Esophagus muscularis mucosa (tissue), 4 donors: ENCODE data around the gene EARS2. TPM values are rescaled to one million over a fixed set of nuclear protein-coding genes. Genes with fewer than 3 reads are reported as not detected.
A peak's percentile ranks its signal among the peaks of the same experiment; 100 is the strongest.
"Not testable (repeated sequence)": the region's sequence is repeated elsewhere in the genome, so short reads cannot be mapped to it uniquely, and the experiment has no call there.

Source experiments
- DNase-seq: peaks from one replicate; pipeline ENCODE4 v3.0.0-alpha.2; 2017; ENCODE audit errors: extremely low spot score
- H3K27ac ChIP-seq, 4 donors: fragments of 200-600 bp; sonication (generic); replicated peaks in 1 of 4; 1 replicate in 3 of 4; 2 replicates in 1 of 4; pipeline ENCODE4 v1.5.1; 2016 to 2019; ENCODE audit warnings: mild to moderate bottlenecking in 1 of 4
- H3K27me3 ChIP-seq, 4 donors: fragments of 200-600 bp; sonication (generic); one replicate each; pipeline versions ENCODE4 v1.5.1 to v1.6.0; 2016 to 2019
- H3K36me3 ChIP-seq, 4 donors: fragments of 200-600 bp; sonication (generic); one replicate each; pipeline ENCODE4 v1.5.1; 2016 to 2019
- H3K4me1 ChIP-seq, 4 donors: fragments of 200-600 bp; sonication (generic); one replicate each; pipeline ENCODE4 v1.5.1; 2016 to 2019
- H3K4me3 ChIP-seq, 4 donors: fragments of 200-600 bp; sonication (generic); 1 replicate in 2 of 4; 2 replicates in 2 of 4; pipeline ENCODE4 v1.5.1; 2016 to 2019; ENCODE audit warnings: mild to moderate bottlenecking in 4 of 4, moderate library complexity in 1 of 4
- H3K9me3 ChIP-seq, 4 donors: fragments of 200-600 bp; sonication (generic); 1 replicate in 3 of 4; 2 replicates in 1 of 4; pipeline ENCODE4 v1.5.1; 2016 to 2019
- CTCF ChIP-seq, 3 experiments: fragments of 200-600 bp in 2 of 3; fragments of 450-650 bp in 1 of 3; sonication (generic) in 2 of 3; IDR thresholded peaks; one replicate each; pipeline ENCODE4 v1.5.1; 2017 to 2019; ENCODE audit warnings: antibody characterized with exemption in 3 of 3, mild to moderate bottlenecking in 2 of 3, moderate library complexity in 1 of 3
- EP300 ChIP-seq: sonication (generic); formaldehyde crosslinking; IDR thresholded peaks from one replicate; pipeline ENCODE4 v1.6.1; 2017; ENCODE audit warnings: antibody characterized with exemption
- POLR2A ChIP-seq: fragments of 450-650 bp; IDR thresholded peaks from one replicate; pipeline ENCODE4 v1.6.1; 2017; ENCODE audit warnings: antibody characterized with exemption, moderate library complexity, mild to moderate bottlenecking, low read depth
- POLR2AphosphoS5 ChIP-seq, 2 donors: sonication (generic); formaldehyde crosslinking; IDR thresholded peaks; one replicate each; pipeline ENCODE4 v1.6.1; 2017; ENCODE audit warnings: antibody characterized with exemption in 2 of 2
- WGBS: methylation state at CpG from one replicate; pipeline ENCODE4 v1.1.5; 2018; 5-methylcytosine and 5-hydroxymethylcytosine counted together
- intact Hi-C: fragments of 100-400 bp; cut with DNase I; formaldehyde crosslinking; loops from one replicate; pipeline ENCODE4 v1.15.1; 2023
- total RNA-seq, 4 donors: library from RNA; depleted of rRNA; stranded (reverse); fragments of >200 nt; gene quantifications; one replicate each; pipeline versions ENCODE4 v1.1.0 to v1.2.1, GENCODE V29; 2016

EARS2 gene
- total RNA-seq, 4 donors from 2014 or later: 14.2 to 24.4 (median 18.2) TPM

- 25% methylated on average over 26 of the region's 34 CpGs for WGBS
- intact Hi-C loops: loop anchor here (5.0 kb wide), 1 partner anchor 38 kb away; the partner anchor contains the start of genes EARS2 and UBFD1
- TF ChIP-seq POLR2A: no peak
- no peak for TF ChIP-seq EP300
- TF ChIP-seq POLR2AphosphoS5 (IDR thresholded peaks at IDR 0.05): no peak
- Histone ChIP-seq H3K36me3 (peaks cover 0 to 38% (median 34%) of the 10 kb centered on the region in 4 donors), H3K27ac (peak overlapping the region; percentile 82 to 89 (median 88)), H3K4me1 (peaks cover 24 to 33% (median 30%) of the 10 kb centered on the region in 4 donors), H3K27me3 (no peaks in the 10 kb centered on the region), H3K4me3 (peak overlapping the region; percentile 75 to 99 (median 88)), H3K9me3 (no peaks in the 10 kb centered on the region)
- no peak for DNase-seq
Observed at GRCh38 chr16:23595246-23595950, 38.2 kb upstream of the EARS2 start.

- 97% methylated on average over 12 of the region's 12 CpGs for WGBS
- Histone ChIP-seq H3K4me1 (peaks cover 24 to 33% (median 30%) of the 10 kb centered on the region in 4 donors), H3K27ac (no peak overlapping the region), H3K9me3 (no peaks in the 10 kb centered on the region), H3K4me3 (no peak overlapping the region), H3K36me3 (peaks cover 5 to 50% (median 46%) of the 10 kb centered on the region in 4 donors), H3K27me3 (no peaks in the 10 kb centered on the region)
- intact Hi-C loops: no loop called here
- no peak for TF ChIP-seq EP300
- TF ChIP-seq POLR2AphosphoS5 (IDR thresholded peaks at IDR 0.05): no peak
- TF ChIP-seq CTCF (IDR thresholded peaks at IDR 0.05): no peak
- TF ChIP-seq POLR2A: no peak
- no peak for DNase-seq
Observed at GRCh38 chr16:23594186-23594585, 37.0 kb upstream of the EARS2 start.

GRCh38 chr16:23590181-23590580 lies 33.0 kb upstream of the EARS2 start:
- H3K27ac ChIP-seq: no peak overlapping the region
- peaks cover 27 to 42% (median 31%) of the 10 kb centered on the region in 4 donors for H3K4me1 ChIP-seq
- no peak overlapping the region for H3K4me3 ChIP-seq
- no peaks in the 10 kb centered on the region for H3K27me3 ChIP-seq
- intact Hi-C loops: no loop called here
- no peaks in the 10 kb centered on the region for H3K9me3 ChIP-seq
- TF ChIP-seq CTCF (IDR thresholded peaks at IDR 0.05): no peak
- WGBS: 93% methylated on average over 3 of the region's 3 CpGs
- DNase-seq: no peak
- H3K36me3 ChIP-seq: peaks cover 36 to 90% (median 85%) of the 10 kb centered on the region in 4 donors

- TF ChIP-seq POLR2AphosphoS5 (IDR thresholded peaks at IDR 0.05): no peak
- TF ChIP-seq CTCF (IDR thresholded peaks at IDR 0.05): no peak
- no peak for TF ChIP-seq EP300
- TF ChIP-seq POLR2A: no peak
- Histone ChIP-seq H3K27ac (no peak overlapping the region), H3K4me3 (no peak overlapping the region), H3K9me3 (no peaks in the 10 kb centered on the region), H3K36me3 (peaks cover 48 to 96% (median 94%) of the 10 kb centered on the region in 4 donors), H3K27me3 (no peaks in the 10 kb centered on the region), H3K4me1 (peaks cover 6 to 26% (median 17%) of the 10 kb centered on the region in 4 donors)
- intact Hi-C loops: no loop called here
- no peak for DNase-seq
- WGBS: 57% methylated on average over 5 of the region's 5 CpGs
Observed at GRCh38 chr16:23587726-23588125, 30.6 kb upstream of the EARS2 start.

- Histone ChIP-seq H3K27ac (peak overlapping the region in 3 of 4 donors; percentile 43 to 61 (median 50)), H3K4me3 (no peak overlapping the region), H3K27me3 (no peaks in the 10 kb centered on the region), H3K36me3 (peaks cover 63 to 96% (median 91%) of the 10 kb centered on the region in 4 donors), H3K9me3 (no peaks in the 10 kb centered on the region), H3K4me1 (peaks cover 6 to 22% (median 14%) of the 10 kb centered on the region in 4 donors)
- DNase-seq: no peak
- TF ChIP-seq POLR2AphosphoS5 (IDR thresholded peaks at IDR 0.05) (peak; percentile 10 to 56), POLR2A (no peak), CTCF (IDR thresholded peaks at IDR 0.05) (no peak), EP300 (no peak)
- intact Hi-C loops: no loop called here
- WGBS: 66% methylated on average over 13 of the region's 14 CpGs
Observed at GRCh38 chr16:23584186-23585076, 27.3 kb upstream of the EARS2 start.

- intact Hi-C loops, DNase-seq, H3K9me3 ChIP-seq, H3K4me3 ChIP-seq, H3K27me3 ChIP-seq: not testable (repeated sequence)
- H3K36me3 ChIP-seq: peaks cover 54 to 96% (median 88%) of the 10 kb centered on the region in 4 donors
- WGBS: 98% methylated on average over 17 of the region's 30 CpGs
- peaks cover 12 to 22% (median 18%) of the 10 kb centered on the region in 4 donors for H3K4me1 ChIP-seq
- peak overlapping the region in 1 of 4 donors; percentile 33 for H3K27ac ChIP-seq
Observed at GRCh38 chr16:23583271-23583670, 26.1 kb upstream of the EARS2 start.
